Measurements from ENCODE around the gene CDR2. TPM values are rescaled to one million over a fixed set of nuclear protein-coding genes. Genes with fewer than 3 reads are reported as not detected.

Gene CDR2
- total and polyA plus RNA-seq, 12 donors: 11.3 to 31.2 (median 17.7) TPM

GRCh38 chr16:22340945-22341344, 33.5 kb downstream of the CDR2 start:
- no peaks in the 10 kb centered on the region for H3K27me3 ChIP-seq
- peaks cover 0 to 6% (median 5%) of the 10 kb centered on the region in 3 donors for H3K9me3 ChIP-seq (replicated peaks in 1 of 3)
- intact Hi-C loops (cut with DNase I): no loop called here
- no peak for TF ChIP-seq POLR2A (IDR thresholded peaks at IDR 0.05)
- TF ChIP-seq, protein P1, sequence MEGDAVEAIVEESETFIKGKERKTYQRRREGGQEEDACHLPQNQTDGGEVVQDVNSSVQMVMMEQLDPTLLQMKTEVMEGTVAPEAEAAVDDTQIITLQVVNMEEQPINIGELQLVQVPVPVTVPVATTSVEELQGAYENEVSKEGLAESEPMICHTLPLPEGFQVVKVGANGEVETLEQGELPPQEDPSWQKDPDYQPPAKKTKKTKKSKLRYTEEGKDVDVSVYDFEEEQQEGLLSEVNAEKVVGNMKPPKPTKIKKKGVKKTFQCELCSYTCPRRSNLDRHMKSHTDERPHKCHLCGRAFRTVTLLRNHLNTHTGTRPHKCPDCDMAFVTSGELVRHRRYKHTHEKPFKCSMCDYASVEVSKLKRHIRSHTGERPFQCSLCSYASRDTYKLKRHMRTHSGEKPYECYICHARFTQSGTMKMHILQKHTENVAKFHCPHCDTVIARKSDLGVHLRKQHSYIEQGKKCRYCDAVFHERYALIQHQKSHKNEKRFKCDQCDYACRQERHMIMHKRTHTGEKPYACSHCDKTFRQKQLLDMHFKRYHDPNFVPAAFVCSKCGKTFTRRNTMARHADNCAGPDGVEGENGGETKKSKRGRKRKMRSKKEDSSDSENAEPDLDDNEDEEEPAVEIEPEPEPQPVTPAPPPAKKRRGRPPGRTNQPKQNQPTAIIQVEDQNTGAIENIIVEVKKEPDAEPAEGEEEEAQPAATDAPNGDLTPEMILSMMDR (IDR thresholded peaks at IDR 0.05): no peak
- no peak for DNase-seq
- H3K4me1 ChIP-seq (replicated peaks in 1 of 2): no peaks in the 10 kb centered on the region
- no peak overlapping the region for H3K4me3 ChIP-seq
- no peaks in the 10 kb centered on the region for H3K36me3 ChIP-seq (replicated peaks in 1 of 2)
- no peak overlapping the region for H3K27ac ChIP-seq

GRCh38 chr16:22337849-22338635, 36.4 kb downstream of the CDR2 start:
- TF ChIP-seq, protein P1 (IDR thresholded peaks at IDR 0.05): no peak
- no peak for TF ChIP-seq POLR2A (IDR thresholded peaks at IDR 0.05)
- no peaks in the 10 kb centered on the region for H3K27me3 ChIP-seq
- DNase-seq: no peak
- no peak overlapping the region for H3K27ac ChIP-seq
- intact Hi-C loops (cut with DNase I): no loop called here
- no peak overlapping the region for H3K4me3 ChIP-seq
- H3K4me1 ChIP-seq (replicated peaks in 1 of 2): no peaks in the 10 kb centered on the region
- H3K9me3 ChIP-seq (replicated peaks in 1 of 3): peaks cover 0 to 6% (median 5%) of the 10 kb centered on the region in 3 donors
- WGBS, 4 donors: 95 to 97% (median 96%) methylated on average over 4 of the region's 4 CpGs
- peaks cover 0 to 18% of the 10 kb centered on the region in 2 donors for H3K36me3 ChIP-seq (replicated peaks in 1 of 2)

GRCh38 chr16:22337045-22337444, 37.4 kb downstream of the CDR2 start:
- Histone ChIP-seq H3K4me1 (replicated peaks in 1 of 2) (no peaks in the 10 kb centered on the region), H3K27me3 (no peaks in the 10 kb centered on the region), H3K27ac (no peak overlapping the region), H3K9me3 (replicated peaks in 1 of 3) (peaks cover 0 to 6% (median 5%) of the 10 kb centered on the region in 3 donors), H3K36me3 (replicated peaks in 1 of 2) (peaks cover 0 to 26% of the 10 kb centered on the region in 2 donors), H3K4me3 (no peak overlapping the region)
- intact Hi-C loops (cut with DNase I): no loop called here
- TF ChIP-seq POLR2A (IDR thresholded peaks at IDR 0.05): no peak
- TF ChIP-seq, protein P1 (IDR thresholded peaks at IDR 0.05): no peak
- DNase-seq: no peak

GRCh38 chr16:22336581-22336980, 37.8 kb downstream of the CDR2 start:
- Histone ChIP-seq H3K4me3 (no peak overlapping the region), H3K4me1 (replicated peaks in 1 of 2) (no peaks in the 10 kb centered on the region), H3K27ac (no peak overlapping the region), H3K36me3 (replicated peaks in 1 of 2) (peaks cover 0 to 29% of the 10 kb centered on the region in 2 donors), H3K9me3 (replicated peaks in 1 of 3) (peaks cover 0 to 6% (median 5%) of the 10 kb centered on the region in 3 donors), H3K27me3 (no peaks in the 10 kb centered on the region)
- TF ChIP-seq, protein P1 (IDR thresholded peaks at IDR 0.05): no peak
- TF ChIP-seq POLR2A (IDR thresholded peaks at IDR 0.05): no peak
- intact Hi-C loops (cut with DNase I): no loop called here
- DNase-seq: no peak

Data from adrenal gland (tissue), 12 donors.